Brain microvascular endothelial cell (primary cell): ENCODE data around the gene ACOD1.
"Not testable (repeated sequence)": the region's sequence is repeated elsewhere in the genome, so short reads cannot be mapped to it uniquely, and the experiment has no call there.

ENCODE experiments used
- DNase-seq: peaks from one replicate; pipeline ENCODE4 v3.0.0-alpha.2; 2020
- H3K27ac ChIP-seq: fragments of 250-450 bp; sonication (Bioruptor Pico); 2 replicates; pipeline ENCODE4 v1.5.1; 2020; ENCODE audit warnings: mild to moderate bottlenecking, moderate library complexity
- H3K27me3 ChIP-seq: fragments of 250-450 bp; sonication (Bioruptor Pico); replicated peaks from 2 replicates; pipeline ENCODE4 v1.5.1; 2020; ENCODE audit warnings: mild to moderate bottlenecking
- H3K36me3 ChIP-seq: fragments of 250-450 bp; sonication (Bioruptor Pico); replicated peaks from 2 replicates; pipeline ENCODE4 v1.5.1; 2020; ENCODE audit warnings: mild to moderate bottlenecking
- H3K4me3 ChIP-seq: 2 replicates; pipeline ENCODE4 v1.5.1; 2011; ENCODE audit warnings: low read depth, mild to moderate bottlenecking, control low read depth, low read length, moderate library complexity
- in situ Hi-C: cut with HindIII; loops from 2 replicates; pipeline ENCODE4 v1.10.0; 2017; ENCODE audit warnings: low sequenced_read_pairs, low pct_ligation_motif_present
- TF ChIP-seq, protein P1 (sequence below): IDR thresholded peaks from 2 replicates; pipeline ENCODE4 v1.5.1; 2011; ENCODE audit warnings: low read depth, mild to moderate bottlenecking, moderate library complexity, low read length, control low read depth, inconsistent platforms; ENCODE audit errors: missing control alignments

Gene ACOD1

DNA sequence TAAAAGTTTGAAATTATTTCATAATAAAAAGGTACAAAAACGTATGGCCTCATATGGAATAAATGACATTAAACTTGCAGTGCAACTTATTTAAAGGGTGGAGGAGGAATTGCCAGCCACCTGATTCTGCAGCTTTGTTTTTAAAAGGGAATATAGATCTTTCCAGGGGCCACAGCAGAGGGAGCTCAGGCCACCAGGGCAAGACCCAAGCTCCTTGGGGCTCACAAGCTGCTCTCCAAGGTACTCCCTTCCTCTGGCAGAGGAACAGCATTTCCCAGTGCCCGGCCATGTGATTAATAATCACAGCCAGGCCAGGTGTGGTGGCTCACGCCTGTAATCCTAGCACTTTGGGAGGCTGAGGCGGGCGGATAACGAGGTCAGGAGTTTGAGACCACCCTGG, 6.2 kb downstream of the ACOD1 start:
- in situ Hi-C loops, result no loop called here
- no peak overlapping the region for H3K27ac ChIP-seq
- no peaks in the 10 kb centered on the region for H3K36me3 ChIP-seq
- TF ChIP-seq, protein P1, sequence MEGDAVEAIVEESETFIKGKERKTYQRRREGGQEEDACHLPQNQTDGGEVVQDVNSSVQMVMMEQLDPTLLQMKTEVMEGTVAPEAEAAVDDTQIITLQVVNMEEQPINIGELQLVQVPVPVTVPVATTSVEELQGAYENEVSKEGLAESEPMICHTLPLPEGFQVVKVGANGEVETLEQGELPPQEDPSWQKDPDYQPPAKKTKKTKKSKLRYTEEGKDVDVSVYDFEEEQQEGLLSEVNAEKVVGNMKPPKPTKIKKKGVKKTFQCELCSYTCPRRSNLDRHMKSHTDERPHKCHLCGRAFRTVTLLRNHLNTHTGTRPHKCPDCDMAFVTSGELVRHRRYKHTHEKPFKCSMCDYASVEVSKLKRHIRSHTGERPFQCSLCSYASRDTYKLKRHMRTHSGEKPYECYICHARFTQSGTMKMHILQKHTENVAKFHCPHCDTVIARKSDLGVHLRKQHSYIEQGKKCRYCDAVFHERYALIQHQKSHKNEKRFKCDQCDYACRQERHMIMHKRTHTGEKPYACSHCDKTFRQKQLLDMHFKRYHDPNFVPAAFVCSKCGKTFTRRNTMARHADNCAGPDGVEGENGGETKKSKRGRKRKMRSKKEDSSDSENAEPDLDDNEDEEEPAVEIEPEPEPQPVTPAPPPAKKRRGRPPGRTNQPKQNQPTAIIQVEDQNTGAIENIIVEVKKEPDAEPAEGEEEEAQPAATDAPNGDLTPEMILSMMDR, result no peak
- H3K4me3 ChIP-seq, result no peak overlapping the region
- DNase-seq, result no peak
- no peaks in the 10 kb centered on the region for H3K27me3 ChIP-seq

DNA sequence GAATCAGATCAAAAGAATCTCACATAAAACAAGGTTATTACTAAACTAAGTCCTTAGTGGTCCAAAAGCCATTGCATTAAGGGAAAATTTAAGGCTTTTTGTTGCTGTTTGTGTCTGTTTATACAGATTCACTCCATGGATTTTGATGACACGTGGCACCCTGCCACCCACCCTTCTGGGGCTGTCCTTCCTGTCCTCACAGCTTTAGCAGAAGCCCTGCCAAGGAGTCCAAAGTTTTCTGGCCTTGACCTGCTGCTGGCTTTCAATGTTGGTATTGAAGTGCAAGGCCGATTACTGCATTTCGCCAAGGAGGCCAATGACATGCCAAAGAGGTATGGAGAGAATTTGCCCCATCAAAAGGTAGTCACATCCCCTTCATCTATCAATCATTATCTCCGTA, 6.9 kb downstream of the ACOD1 start:
- Histone ChIP-seq H3K36me3 (no peaks in the 10 kb centered on the region), H3K27me3 (no peaks in the 10 kb centered on the region), H3K4me3 (no peak overlapping the region), H3K27ac (no peak overlapping the region)
- no peak for DNase-seq
- TF ChIP-seq, protein P1, result no peak
- in situ Hi-C loops, result no loop called here

DNA sequence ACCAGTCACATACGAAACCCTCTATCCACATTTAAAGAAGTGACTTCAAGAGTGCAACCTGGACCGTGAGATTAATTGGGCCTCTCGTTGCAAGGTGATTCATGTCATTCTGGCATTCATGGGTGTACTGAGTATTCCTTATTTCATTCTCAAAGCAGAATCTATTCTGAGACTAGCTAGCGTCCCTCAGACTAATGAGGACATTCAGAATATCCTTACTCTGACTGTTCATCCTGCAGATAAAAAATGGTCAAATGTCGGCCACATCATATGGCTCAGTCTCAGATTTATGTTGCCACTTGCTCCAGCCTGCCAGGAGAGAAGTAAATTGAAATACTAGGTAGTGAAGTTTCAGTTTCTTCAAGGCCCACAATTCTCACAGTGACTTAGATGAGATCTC, 7.3 kb downstream of the ACOD1 start:
- no peaks in the 10 kb centered on the region for H3K36me3 ChIP-seq
- no peak for DNase-seq
- in situ Hi-C loops, result no loop called here
- H3K27ac ChIP-seq, result no peak overlapping the region
- H3K27me3 ChIP-seq, result no peaks in the 10 kb centered on the region
- TF ChIP-seq, protein P1, result no peak
- no peak overlapping the region for H3K4me3 ChIP-seq

DNA sequence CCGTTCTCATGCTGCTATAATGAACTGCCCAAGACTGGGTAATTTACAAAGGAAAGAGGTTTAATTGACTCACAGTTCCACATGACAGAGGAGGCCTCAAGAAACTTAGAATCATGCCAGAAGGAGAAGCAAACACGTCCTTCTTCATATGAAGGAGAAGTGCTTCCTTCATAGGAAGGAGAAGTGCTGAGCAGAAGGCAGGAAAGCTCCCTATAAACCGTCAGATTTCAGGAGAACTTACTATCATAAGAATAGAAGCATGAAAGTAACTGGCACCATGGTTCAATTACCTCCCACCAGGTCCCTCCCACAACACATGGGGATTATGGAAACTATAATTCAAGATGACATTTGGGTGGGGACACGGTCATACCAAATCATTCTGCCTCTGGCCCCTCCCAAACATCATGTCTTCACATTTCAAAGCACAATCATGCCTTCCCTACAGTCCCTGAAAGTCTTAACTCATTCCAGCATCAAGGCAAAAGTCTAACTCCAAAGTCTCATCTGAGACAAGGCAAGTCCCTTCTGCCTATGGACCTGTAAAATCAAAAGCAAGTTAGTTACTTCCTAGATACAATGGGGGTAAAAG, 10.6 kb downstream of the ACOD1 start:
- no peak for DNase-seq
- Histone ChIP-seq H3K36me3 (no peaks in the 10 kb centered on the region), H3K27me3 (no peaks in the 10 kb centered on the region), H3K27ac (no peak overlapping the region), H3K4me3 (no peak overlapping the region)
- TF ChIP-seq, protein P1, result no peak
- in situ Hi-C loops, result no loop called here

DNA sequence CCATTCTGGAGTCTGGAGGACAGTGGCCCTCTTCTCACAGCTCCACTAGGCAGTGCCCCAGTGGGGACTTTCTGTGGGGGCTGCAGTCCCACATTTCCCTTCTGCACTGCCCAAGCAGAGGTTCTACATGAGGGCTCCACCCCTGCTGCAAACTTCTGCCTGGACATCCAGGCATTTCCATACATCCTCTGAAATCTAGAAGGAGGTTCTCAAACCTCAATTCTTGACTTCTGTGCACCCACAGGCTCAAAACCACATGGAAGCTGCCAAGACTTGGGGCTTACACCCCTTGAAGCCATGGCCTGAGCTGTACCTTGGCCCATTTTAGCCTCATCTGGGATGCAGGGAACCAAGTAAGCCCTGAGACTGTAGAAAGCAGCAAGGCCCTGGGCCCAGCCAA, 11.4 kb downstream of the ACOD1 start:
- H3K27me3 ChIP-seq, H3K4me3 ChIP-seq, H3K36me3 ChIP-seq, in situ Hi-C loops, H3K27ac ChIP-seq, DNase-seq: not testable (repeated sequence)

DNA sequence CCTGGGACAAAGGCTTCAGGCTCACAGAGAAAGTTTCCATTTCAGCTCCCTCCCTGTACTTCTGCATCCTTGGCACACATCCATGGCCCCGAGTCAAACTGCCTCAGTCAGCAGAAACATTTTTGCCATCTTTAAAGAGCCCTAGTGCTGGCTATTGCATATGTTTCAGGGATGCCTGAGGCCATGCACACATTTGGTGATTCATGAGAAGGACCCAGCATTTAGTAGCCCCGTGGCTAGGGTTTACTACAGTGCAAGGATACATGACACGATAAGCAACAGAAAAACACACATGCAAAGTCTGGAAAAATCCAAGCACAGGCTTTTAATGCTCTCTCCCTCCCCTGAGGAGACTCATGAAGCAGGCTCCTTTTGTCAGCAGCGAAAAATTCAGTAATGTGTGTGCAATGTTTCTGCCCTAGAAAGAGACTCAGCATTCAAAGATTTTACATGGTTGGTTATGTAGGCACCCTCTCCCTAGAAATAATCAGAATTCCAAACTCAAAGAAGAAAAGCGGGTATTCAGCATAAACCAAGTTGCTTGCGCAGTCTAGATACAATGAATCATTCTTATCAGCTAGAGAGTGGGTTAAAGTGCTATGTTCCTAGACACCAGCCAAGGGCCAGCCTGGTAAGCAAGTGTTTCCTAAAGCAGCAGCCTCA, 17.6 kb downstream of the ACOD1 start:
- Histone ChIP-seq H3K36me3 (no peaks in the 10 kb centered on the region), H3K4me3 (no peak overlapping the region), H3K27ac (no peak overlapping the region), H3K27me3 (no peaks in the 10 kb centered on the region)
- in situ Hi-C loops, result no loop called here
- DNase-seq, result peak; percentile 62
- TF ChIP-seq, protein P1, result no peak
